HPDE6-E6E7 (cell line): ENCODE results near the gene IER5.
"Not testable (repeated sequence)": the region's sequence is repeated elsewhere in the genome, so short reads cannot be mapped to it uniquely, and the experiment has no call there.

Source experiments
- DNase-seq: peaks from one replicate; pipeline ENCODE4 v3.0.0; 2011; ENCODE audit warnings: missing footprints; ENCODE audit errors: extremely low spot score

IER5 gene

GRCh38 chr1:181088079-181089016 is at the start of gene IER5:
Gene IER5 (plus strand): TSS chr1:181088700. CDS start chr1:181088903, 203 bp downstream.
- DNase-seq, result peak; percentile 80

- DNase-seq, result no peak
Measured at GRCh38 chr1:181040284-181040865, 48.1 kb upstream of the IER5 start.

GRCh38 chr1:181043025-181043888 is 45.2 kb upstream of the IER5 start:
- DNase-seq, result peak; percentile 31

GRCh38 chr1:181044449-181044966 is 44.0 kb upstream of the IER5 start:
- DNase-seq, result peak; percentile 91

GRCh38 chr1:181045946-181046345 is 42.6 kb upstream of the IER5 start:
- DNase-seq, result not testable (repeated sequence)

GRCh38 chr1:181049378-181049777 is 39.1 kb upstream of the IER5 start:
- no peak for DNase-seq

- no peak for DNase-seq
Measured at GRCh38 chr1:181050922-181051321, 37.6 kb upstream of the IER5 start.

GRCh38 chr1:181056560-181056959 is 31.9 kb upstream of the IER5 start:
- DNase-seq, result no peak

- DNase-seq, result no peak
Measured at GRCh38 chr1:181057079-181057478, 31.4 kb upstream of the IER5 start.

- no peak for DNase-seq
Measured at GRCh38 chr1:181059435-181059834, 29.1 kb upstream of the IER5 start.

GRCh38 chr1:181060066-181060465 is 28.4 kb upstream of the IER5 start:
- DNase-seq, result no peak

- not testable (repeated sequence) for DNase-seq
Measured at GRCh38 chr1:181060947-181061346, 27.6 kb upstream of the IER5 start.

GRCh38 chr1:181061487-181061886 is 27.0 kb upstream of the IER5 start:
- no peak for DNase-seq

- no peak for DNase-seq
Measured at GRCh38 chr1:181061891-181062835, 26.3 kb upstream of the IER5 start.

GRCh38 chr1:181062836-181063428 is 25.6 kb upstream of the IER5 start:
- DNase-seq, result no peak

GRCh38 chr1:181064011-181064623 is 24.4 kb upstream of the IER5 start:
- no peak for DNase-seq

GRCh38 chr1:181064702-181065101 is 23.8 kb upstream of the IER5 start:
- DNase-seq, result no peak

- no peak for DNase-seq
Measured at GRCh38 chr1:181073638-181074037, 14.9 kb upstream of the IER5 start.

- DNase-seq, result no peak
Measured at GRCh38 chr1:181075766-181076350, 12.6 kb upstream of the IER5 start.
